Fibroblast of pulmonary artery (primary cell): ENCODE measurements around the gene CENPX.
A peak's percentile ranks its signal among the peaks of the same experiment; 100 is the strongest.

Source experiments
- DNase-seq: peaks from one replicate; pipeline ENCODE4 v3.0.0-alpha.2; 2010; ENCODE audit warnings: low read depth
- H3K4me3 ChIP-seq: replicated peaks from 2 replicates; pipeline ENCODE4 v1.5.1; 2011; ENCODE audit warnings: low read depth, mild to moderate bottlenecking, control low read depth, low read length, moderate library complexity
- CTCF ChIP-seq: IDR thresholded peaks from 2 replicates; pipeline ENCODE4 v1.5.1; 2011; ENCODE audit warnings: mild to moderate bottlenecking, control low read depth, low read length, inconsistent platforms; ENCODE audit errors: missing control alignments

CENPX gene

GRCh38 chr17:82022310-82022980, at the start of gene CENPX:
Gene CENPX (minus strand): TSS chr17:82022878. CDS start chr17:82022861, 17 bp downstream.
- TF ChIP-seq CTCF: no peak
- peak within 1 kb of the TSS; percentile 79 for H3K4me3 ChIP-seq
- no peak for DNase-seq

GRCh38 chr17:82070611-82071010, 47.9 kb upstream of the CENPX start:
- no peak for TF ChIP-seq CTCF
- H3K4me3 ChIP-seq: no peak overlapping the region
- no peak for DNase-seq

- DNase-seq: peak; percentile 58
- H3K4me3 ChIP-seq: peak within 1 kb of the TSS; percentile 73
- no peak for TF ChIP-seq CTCF
These were observed 43.1 kb upstream of the CENPX start, which contains the start of gene DUS1L for GRCh38 chr17:82065638-82066303. Gene DUS1L (minus strand): TSS chr17:82065804. CDS start chr17:82065059, 745 bp downstream.

GRCh38 chr17:82065193-82065637, 42.5 kb upstream of the CENPX start:
- no peak for TF ChIP-seq CTCF

GRCh38 chr17:82064433-82065192, 41.9 kb upstream of the CENPX start:
- no peak for TF ChIP-seq CTCF
- no peak for DNase-seq
- H3K4me3 ChIP-seq: peak overlapping the region; percentile 73

More at GRCh38 chr17:82065193-82065637, 42.5 kb upstream of the CENPX start:
- peak; percentile 31 for DNase-seq
- peak overlapping the region; percentile 73 for H3K4me3 ChIP-seq

GRCh38 chr17:82063424-82064415, 41.0 kb upstream of the CENPX start:
- H3K4me3 ChIP-seq: no peak overlapping the region
- DNase-seq: no peak
- TF ChIP-seq CTCF: no peak
